Activated T-cell treated with anti-CD3 and anti-CD28 coated beads for 48 hours (primary cell): Measurements from ENCODE around the gene CCDC50.

Experiments
- DNase-seq: peaks from one replicate; pipeline ENCODE4 v3.0.0-alpha.2; 2020; ENCODE audit warnings: low read depth

Gene CCDC50

GRCh38 chr3:191320316-191320715, 8.9 kb upstream of the CCDC50 start:
- no peak for DNase-seq

GRCh38 chr3:191321019-191321767, 8.0 kb upstream of the CCDC50 start:
- DNase-seq: no peak

GRCh38 chr3:191324936-191325335, 4.3 kb upstream of the CCDC50 start:
- no peak for DNase-seq

GRCh38 chr3:191327526-191327925, 1.7 kb upstream of the CCDC50 start:
- no peak for DNase-seq

- no peak for DNase-seq
Observed at GRCh38 chr3:191328383-191328961, 722 bp upstream of the CCDC50 start.

- DNase-seq: no peak
Observed at GRCh38 chr3:191329654-191330529, 698 bp downstream of the CCDC50 start, which contains the start of gene UTS2B. UTS2B (minus strand) TSS chr3:191330526; CDS start chr3:191282189, 48,337 bp downstream.

GRCh38 chr3:191330530-191331048, 1.4 kb downstream of the CCDC50 start:
- no peak for DNase-seq

- no peak for DNase-seq
Observed at GRCh38 chr3:191331388-191331787, 2.2 kb downstream of the CCDC50 start.

GRCh38 chr3:191333298-191333880, 4.2 kb downstream of the CCDC50 start:
- no peak for DNase-seq

GRCh38 chr3:191334346-191334893, 5.2 kb downstream of the CCDC50 start:
- DNase-seq: no peak

GRCh38 chr3:191336833-191337232, 7.6 kb downstream of the CCDC50 start:
- no peak for DNase-seq

- DNase-seq: no peak
Observed at GRCh38 chr3:191338177-191338488, 8.9 kb downstream of the CCDC50 start.

GRCh38 chr3:191339316-191339917, 10.2 kb downstream of the CCDC50 start:
- DNase-seq: no peak

- DNase-seq: no peak
Observed at GRCh38 chr3:191340351-191340750, 11.2 kb downstream of the CCDC50 start.

GRCh38 chr3:191340966-191341365, 11.8 kb downstream of the CCDC50 start:
- no peak for DNase-seq

GRCh38 chr3:191342006-191342405, 12.8 kb downstream of the CCDC50 start:
- no peak for DNase-seq

- no peak for DNase-seq
Observed at GRCh38 chr3:191342411-191342810, 13.2 kb downstream of the CCDC50 start.

GRCh38 chr3:191343115-191343514, 13.9 kb downstream of the CCDC50 start:
- DNase-seq: no peak

- DNase-seq: no peak
Observed at GRCh38 chr3:191343913-191344312, 14.7 kb downstream of the CCDC50 start.

- DNase-seq: no peak
Observed at GRCh38 chr3:191345334-191345733, 16.1 kb downstream of the CCDC50 start.

GRCh38 chr3:191347228-191347627, 18.0 kb downstream of the CCDC50 start:
- no peak for DNase-seq

GRCh38 chr3:191348098-191348497, 18.9 kb downstream of the CCDC50 start:
- no peak for DNase-seq
